HEK293T (cell line): ENCODE results near the gene ARL15.
"Not testable (repeated sequence)": the region's sequence is repeated elsewhere in the genome, so short reads cannot be mapped to it uniquely, and the experiment has no call there.

Experiments
- ARNT ChIP-seq: fragments of 450-650 bp; IDR thresholded peaks from 2 replicates; pipeline ENCODE4 v1.6.1; 2017; ENCODE audit warnings: mild to moderate bottlenecking
- BHLHE40 ChIP-seq: fragments of 450-650 bp; IDR thresholded peaks from 2 replicates; pipeline ENCODE4 v1.6.1; 2016; ENCODE audit warnings: mild to moderate bottlenecking, moderate library complexity, borderline replicate concordance
- ELF4 ChIP-seq: fragments of 450-650 bp; IDR thresholded peaks from 2 replicates; pipeline ENCODE4 v1.6.1; 2017; ENCODE audit warnings: antibody characterized with exemption
- FOXA1 ChIP-seq: fragments of 450-650 bp; IDR thresholded peaks from 2 replicates; pipeline ENCODE4 v1.6.1; 2016; ENCODE audit warnings: mild to moderate bottlenecking
- FOXK2 ChIP-seq: fragments of 450-650 bp; IDR thresholded peaks from 2 replicates; pipeline ENCODE4 v1.6.1; 2016; ENCODE audit warnings: mild to moderate bottlenecking
- FOXM1 ChIP-seq: fragments of 450-650 bp; IDR thresholded peaks from 2 replicates; pipeline ENCODE4 v1.6.1; 2017; ENCODE audit warnings: mild to moderate bottlenecking, borderline replicate concordance
- HDGF ChIP-seq: fragments of 450-650 bp; IDR thresholded peaks from 2 replicates; pipeline ENCODE4 v1.6.1; 2017; ENCODE audit warnings: antibody characterized with exemption, borderline replicate concordance
- LEF1 ChIP-seq: fragments of 450-650 bp; IDR thresholded peaks from 2 replicates; pipeline ENCODE4 v1.6.1; 2017; ENCODE audit warnings: mild to moderate bottlenecking, borderline replicate concordance
- NFRKB ChIP-seq: fragments of 450-650 bp; IDR thresholded peaks from 2 replicates; pipeline ENCODE4 v1.6.1; 2016; ENCODE audit warnings: mild to moderate bottlenecking, moderate library complexity
- PKNOX1 ChIP-seq: fragments of 450-650 bp; IDR thresholded peaks from 2 replicates; pipeline ENCODE4 v1.6.1; 2016
- SP1 ChIP-seq: fragments of 450-650 bp; IDR thresholded peaks from 2 replicates; pipeline ENCODE4 v1.6.1; 2017
- SUZ12 ChIP-seq: fragments of 450-650 bp; IDR thresholded peaks from 2 replicates; pipeline ENCODE4 v1.6.1; 2016; ENCODE audit warnings: mild to moderate bottlenecking
- TARDBP ChIP-seq: fragments of 450-650 bp; IDR thresholded peaks from 2 replicates; pipeline ENCODE4 v1.6.1; 2016
- ZNF384 ChIP-seq: fragments of 450-650 bp; IDR thresholded peaks from 2 replicates; pipeline ENCODE4 v1.6.1; 2016

GRCh38 chr5:53982319-53982718 is 328.1 kb downstream of the ARL15 start:
- TF ChIP-seq PKNOX1, HDGF, TARDBP, LEF1, NFRKB, ELF4, SP1, FOXM1, BHLHE40, FOXA1, SUZ12, ARNT, FOXK2, ZNF384: not testable (repeated sequence)
